ENCODE results near the gene PCDHGC4.

Gene PCDHGC4

GRCh38 chr5:141483902-141484301 is 928 bp upstream of the PCDHGC4 start:
- in situ Hi-C loops (cut with HindIII; ENCODE audit: low pct_unique_long_range_greater_than_20kb, low sequenced_read_pairs), result no loop called here
- TF ChIP-seq JUND (IDR thresholded peaks at IDR 0.05; ENCODE audit: low read depth), result no peak
- peak in 1 of 2 experiments; percentile 11 for DNase-seq (ENCODE audit: low read depth in 1 of 2, low spot score in 1 of 2)

GRCh38 chr5:141484310-141484640 is 555 bp upstream of the PCDHGC4 start:
- in situ Hi-C loops (cut with HindIII; ENCODE audit: low pct_unique_long_range_greater_than_20kb, low sequenced_read_pairs), result no loop called here
- TF ChIP-seq JUND (IDR thresholded peaks at IDR 0.05; ENCODE audit: low read depth), result no peak
- peak in 1 of 2 experiments; percentile 0 for DNase-seq (ENCODE audit: low read depth in 1 of 2, low spot score in 1 of 2)

- in situ Hi-C loops (cut with HindIII; ENCODE audit: low pct_unique_long_range_greater_than_20kb, low sequenced_read_pairs), result no loop called here
- peak in 1 of 2 experiments; percentile 0 for DNase-seq (ENCODE audit: low read depth in 1 of 2, low spot score in 1 of 2)
- TF ChIP-seq JUND (IDR thresholded peaks at IDR 0.05; ENCODE audit: low read depth), result no peak
These were observed 658 bp downstream of the PCDHGC4 start for GRCh38 chr5:141485321-141486055.

GRCh38 chr5:141486091-141486490 is 1.3 kb downstream of the PCDHGC4 start:
- DNase-seq (ENCODE audit: low read depth in 1 of 2, low spot score in 1 of 2), result peak in 1 of 2 experiments; percentile 3

GRCh38 chr5:141487131-141487530 is 2.3 kb downstream of the PCDHGC4 start:
- no peak for TF ChIP-seq JUND (IDR thresholded peaks at IDR 0.05; ENCODE audit: low read depth)
- in situ Hi-C loops (cut with HindIII; ENCODE audit: low pct_unique_long_range_greater_than_20kb, low sequenced_read_pairs), result no loop called here
- DNase-seq (ENCODE audit: low read depth in 1 of 2, low spot score in 1 of 2), result no peak

More at GRCh38 chr5:141486091-141486490, 1.3 kb downstream of the PCDHGC4 start:
- no peak for TF ChIP-seq JUND (IDR thresholded peaks at IDR 0.05; ENCODE audit: low read depth)
- in situ Hi-C loops (cut with HindIII; ENCODE audit: low pct_unique_long_range_greater_than_20kb, low sequenced_read_pairs), result no loop called here

- no peak for DNase-seq (ENCODE audit: low read depth in 1 of 2, low spot score in 1 of 2)
- in situ Hi-C loops (cut with HindIII; ENCODE audit: low pct_unique_long_range_greater_than_20kb, low sequenced_read_pairs), result no loop called here
- TF ChIP-seq JUND (IDR thresholded peaks at IDR 0.05; ENCODE audit: low read depth), result no peak
These were observed 4.0 kb downstream of the PCDHGC4 start, which contains the start of gene PCDHGC5 for GRCh38 chr5:141488591-141489561. Gene PCDHGC5 (plus strand): TSS chr5:141489081. CDS start chr5:141489241, 160 bp downstream.

GRCh38 chr5:141489841-141490240 is 5.0 kb downstream of the PCDHGC4 start:
- no peak for DNase-seq (ENCODE audit: low read depth in 1 of 2, low spot score in 1 of 2)
- no peak for TF ChIP-seq JUND (IDR thresholded peaks at IDR 0.05; ENCODE audit: low read depth)
- in situ Hi-C loops (cut with HindIII; ENCODE audit: low pct_unique_long_range_greater_than_20kb, low sequenced_read_pairs), result no loop called here

- no peak for TF ChIP-seq JUND (IDR thresholded peaks at IDR 0.05; ENCODE audit: low read depth)
- in situ Hi-C loops (cut with HindIII; ENCODE audit: low pct_unique_long_range_greater_than_20kb, low sequenced_read_pairs), result no loop called here
- no peak for DNase-seq (ENCODE audit: low read depth in 1 of 2, low spot score in 1 of 2)
These were observed 5.4 kb downstream of the PCDHGC4 start for GRCh38 chr5:141490271-141490670.

- DNase-seq (ENCODE audit: low read depth in 1 of 2, low spot score in 1 of 2), result no peak
- in situ Hi-C loops (cut with HindIII; ENCODE audit: low pct_unique_long_range_greater_than_20kb, low sequenced_read_pairs), result no loop called here
These were observed 5.9 kb downstream of the PCDHGC4 start for GRCh38 chr5:141490771-141491170.

GRCh38 chr5:141491323-141492167 is 6.7 kb downstream of the PCDHGC4 start:
- no peak for TF ChIP-seq JUND (IDR thresholded peaks at IDR 0.05; ENCODE audit: low read depth)
- in situ Hi-C loops (cut with HindIII; ENCODE audit: low pct_unique_long_range_greater_than_20kb, low sequenced_read_pairs), result no loop called here
- DNase-seq (ENCODE audit: low read depth in 1 of 2, low spot score in 1 of 2), result no peak

More at GRCh38 chr5:141490771-141491170, 5.9 kb downstream of the PCDHGC4 start:
- no peak for TF ChIP-seq JUND (IDR thresholded peaks at IDR 0.05; ENCODE audit: low read depth)

- DNase-seq (ENCODE audit: low read depth in 1 of 2, low spot score in 1 of 2), result no peak
- TF ChIP-seq JUND (IDR thresholded peaks at IDR 0.05; ENCODE audit: low read depth), result no peak
- in situ Hi-C loops (cut with HindIII; ENCODE audit: low pct_unique_long_range_greater_than_20kb, low sequenced_read_pairs), result no loop called here
These were observed 7.5 kb downstream of the PCDHGC4 start for GRCh38 chr5:141492168-141492885.

Measured in T47D (cell line).